Activated B cell treated with CpG ODN at 0.5 μM for 24 hours (primary cell): ENCODE measurements around the gene ECI2. TPM values are rescaled to one million over a fixed set of nuclear protein-coding genes. Genes with fewer than 3 reads are reported as not detected.

Experiments used
- ATAC-seq: fragments of 200-7000 bp; cut with Tn5 transposase; one replicate; pipeline ENCODE4 v1.10.0; 2021; ENCODE audit warnings: low read depth, mild to moderate bottlenecking, moderate library complexity
- CTCF ChIA-PET: fragments of 350-600 bp; sonication (Branson Sonifier 250); formaldehyde crosslinking; loops from one replicate; lab custom pipeline; 2021; ENCODE audit warnings: antibody characterized with exemption; lab: Charles Lee
- POLR2A ChIA-PET: fragments of 350-600 bp; sonication (Branson Sonifier 250); formaldehyde crosslinking; loops from one replicate; lab custom pipeline; 2021; ENCODE audit warnings: antibody characterized with exemption; lab: Charles Lee
- DNase-seq: peaks from one replicate; pipeline ENCODE4 v3.0.0; 2022
- H3K27ac Mint-ChIP-seq: one replicate; pipeline ENCODE4 v1.8.0; 2020; ENCODE audit warnings: mixed read lengths
- H3K27me3 Mint-ChIP-seq: one replicate; pipeline ENCODE4 v1.8.0; 2021; ENCODE audit warnings: mixed read lengths
- H3K36me3 Mint-ChIP-seq: one replicate; pipeline ENCODE4 v1.8.0; 2021; ENCODE audit warnings: low read depth, mixed read lengths
- H3K4me1 Mint-ChIP-seq: one replicate; pipeline ENCODE4 v1.8.0; 2021; ENCODE audit warnings: mixed read lengths
- H3K4me3 Mint-ChIP-seq: one replicate; pipeline ENCODE4 v1.8.0; 2020; ENCODE audit warnings: mild to moderate bottlenecking, mixed read lengths
- H3K9me3 Mint-ChIP-seq: one replicate; pipeline ENCODE4 v1.8.0; 2020; ENCODE audit warnings: mixed read lengths
- intact Hi-C: fragments of 100-400 bp; cut with micrococcal nuclease; formaldehyde crosslinking; loops from one replicate; pipeline ENCODE4 v1.15.1; 2024
- total RNA-seq: library from RNA; stranded (reverse); gene quantifications from 2 replicates; pipeline ENCODE4 v1.2.3, GENCODE V29; 2022
- TF ChIP-seq, protein P1 (sequence below): fragments of 200-600 bp; IDR thresholded peaks from one replicate; pipeline ENCODE4 v1.8.0; 2022; ENCODE audit warnings: antibody characterized with exemption, mild to moderate bottlenecking

ECI2 gene
- total RNA-seq, 1 donor from 2014 or later = 15.8 TPM

- Mint-ChIP-seq H3K4me1 (peaks cover 4% of the 10 kb centered on the region), H3K27ac (no peak overlapping the region), H3K27me3 (no peaks in the 10 kb centered on the region), H3K9me3 (peaks cover 2% of the 10 kb centered on the region), H3K36me3 (peaks cover 77% of the 10 kb centered on the region), H3K4me3 (no peak overlapping the region)
- CTCF ChIA-PET = no interaction called here
- POLR2A ChIA-PET = no interaction called here
- intact Hi-C loops = no loop called here
- DNase-seq = no peak
- TF ChIP-seq, protein P1, sequence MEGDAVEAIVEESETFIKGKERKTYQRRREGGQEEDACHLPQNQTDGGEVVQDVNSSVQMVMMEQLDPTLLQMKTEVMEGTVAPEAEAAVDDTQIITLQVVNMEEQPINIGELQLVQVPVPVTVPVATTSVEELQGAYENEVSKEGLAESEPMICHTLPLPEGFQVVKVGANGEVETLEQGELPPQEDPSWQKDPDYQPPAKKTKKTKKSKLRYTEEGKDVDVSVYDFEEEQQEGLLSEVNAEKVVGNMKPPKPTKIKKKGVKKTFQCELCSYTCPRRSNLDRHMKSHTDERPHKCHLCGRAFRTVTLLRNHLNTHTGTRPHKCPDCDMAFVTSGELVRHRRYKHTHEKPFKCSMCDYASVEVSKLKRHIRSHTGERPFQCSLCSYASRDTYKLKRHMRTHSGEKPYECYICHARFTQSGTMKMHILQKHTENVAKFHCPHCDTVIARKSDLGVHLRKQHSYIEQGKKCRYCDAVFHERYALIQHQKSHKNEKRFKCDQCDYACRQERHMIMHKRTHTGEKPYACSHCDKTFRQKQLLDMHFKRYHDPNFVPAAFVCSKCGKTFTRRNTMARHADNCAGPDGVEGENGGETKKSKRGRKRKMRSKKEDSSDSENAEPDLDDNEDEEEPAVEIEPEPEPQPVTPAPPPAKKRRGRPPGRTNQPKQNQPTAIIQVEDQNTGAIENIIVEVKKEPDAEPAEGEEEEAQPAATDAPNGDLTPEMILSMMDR = no peak
- ATAC-seq = no peak
Measured at GRCh38 chr6:4128748-4129147, 6.6 kb downstream of the ECI2 start.

DNA sequence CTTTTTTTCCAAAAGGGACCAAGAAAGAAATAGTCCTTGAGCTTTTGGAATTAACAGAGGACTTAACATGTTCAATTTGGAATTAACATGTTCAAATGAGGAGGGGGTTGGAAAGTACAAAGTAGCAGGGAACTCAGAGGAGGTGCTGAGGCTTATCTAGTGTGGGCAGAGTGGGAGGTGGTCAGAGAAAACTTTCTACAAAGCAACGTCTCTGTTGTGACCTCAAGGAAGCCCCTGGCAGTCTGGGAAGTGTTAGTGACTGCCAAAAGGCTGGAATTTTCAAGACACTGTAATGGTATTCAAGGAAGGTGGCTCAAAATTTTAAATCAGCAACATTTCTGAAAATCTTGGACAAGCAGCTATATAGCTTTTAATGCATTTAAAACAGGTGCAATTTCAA lies 7.3 kb downstream of the ECI2 start:
- peaks cover 2% of the 10 kb centered on the region for H3K9me3 Mint-ChIP-seq

GRCh38 chr6:4125933-4126864 lies 9.2 kb downstream of the ECI2 start:
- H3K36me3 Mint-ChIP-seq = peaks cover 75% of the 10 kb centered on the region
- DNase-seq (no peak), ATAC-seq (no peak)
- H3K27ac Mint-ChIP-seq = no peak overlapping the region
- POLR2A ChIA-PET = no interaction called here
- TF ChIP-seq, protein P1 = no peak
- no peaks in the 10 kb centered on the region for H3K27me3 Mint-ChIP-seq
- CTCF ChIA-PET = no interaction called here
- H3K9me3 Mint-ChIP-seq = no peaks in the 10 kb centered on the region
- intact Hi-C loops = no loop called here
- H3K4me3 Mint-ChIP-seq = no peak overlapping the region
- no peaks in the 10 kb centered on the region for H3K4me1 Mint-ChIP-seq

More for the DNA sequence above, 7.3 kb downstream of the ECI2 start:
- ChIA-PET POLR2A (no interaction called here), CTCF (no interaction called here)
- intact Hi-C loops = no loop called here
- no peak for ATAC-seq
- H3K27ac Mint-ChIP-seq = no peak overlapping the region
- TF ChIP-seq, protein P1 = no peak
- no peaks in the 10 kb centered on the region for H3K27me3 Mint-ChIP-seq
- H3K36me3 Mint-ChIP-seq = peaks cover 75% of the 10 kb centered on the region
- no peak for DNase-seq
- H3K4me3 Mint-ChIP-seq = no peak overlapping the region
- H3K4me1 Mint-ChIP-seq = no peaks in the 10 kb centered on the region

DNA sequence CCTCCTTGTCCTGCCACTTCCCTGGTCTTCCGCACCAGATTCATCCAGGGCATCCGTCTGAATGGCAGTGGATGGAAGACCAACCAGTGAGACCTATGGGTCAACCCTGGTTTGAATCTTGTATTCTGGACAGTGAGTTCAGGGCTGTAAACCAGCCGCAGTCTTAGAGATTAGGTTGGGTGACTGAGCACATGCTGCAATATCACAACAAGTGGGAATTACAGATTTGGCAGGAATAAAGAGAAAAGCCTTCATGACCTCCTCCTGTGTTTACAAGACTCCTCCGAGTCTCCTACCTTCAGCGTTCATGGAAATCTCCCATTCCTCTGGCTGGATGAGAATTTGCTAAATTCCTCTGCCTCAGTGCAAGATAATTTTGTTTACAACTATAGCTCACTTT lies 9.9 kb downstream of the ECI2 start:
- Mint-ChIP-seq H3K4me3 (no peak overlapping the region), H3K4me1 (no peaks in the 10 kb centered on the region), H3K27me3 (no peaks in the 10 kb centered on the region), H3K36me3 (peaks cover 78% of the 10 kb centered on the region), H3K27ac (no peak overlapping the region), H3K9me3 (no peaks in the 10 kb centered on the region)
- CTCF ChIA-PET = no interaction called here
- POLR2A ChIA-PET = no interaction called here
- DNase-seq (no peak), ATAC-seq (no peak)
- intact Hi-C loops = no loop called here
- TF ChIP-seq, protein P1 = no peak

DNA sequence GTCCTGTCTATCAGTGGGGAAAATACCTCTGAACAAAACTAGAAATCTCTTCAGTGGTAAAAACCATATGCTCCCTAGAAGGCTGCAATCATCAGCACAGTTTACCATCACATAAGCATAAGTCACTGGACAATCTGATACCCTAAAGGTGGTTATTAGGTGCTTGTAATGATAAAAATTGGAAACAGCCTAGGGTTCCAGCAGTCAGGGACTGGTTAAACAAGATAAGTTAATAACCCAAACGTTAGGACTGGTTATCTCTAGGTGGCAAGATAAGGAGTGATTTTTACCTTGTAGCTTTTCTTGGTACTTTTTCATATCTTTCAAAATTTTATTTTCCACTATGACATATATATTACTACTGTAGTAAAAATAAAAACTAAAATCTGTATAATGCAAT lies 11.0 kb downstream of the ECI2 start:
- ChIA-PET CTCF (no interaction called here), POLR2A (no interaction called here)
- Mint-ChIP-seq H3K36me3 (peaks cover 74% of the 10 kb centered on the region), H3K9me3 (no peaks in the 10 kb centered on the region), H3K4me3 (no peak overlapping the region), H3K4me1 (no peaks in the 10 kb centered on the region), H3K27me3 (no peaks in the 10 kb centered on the region), H3K27ac (no peak overlapping the region)
- ATAC-seq (no peak), DNase-seq (no peak)
- intact Hi-C loops = loop anchor here (5.0 kb wide), 1 partner anchor 62 kb away; no protein-coding TSS in a partner anchor
- TF ChIP-seq, protein P1 = no peak
